HG02678 (cell line): ENCODE measurements around the gene IMPDH2.

ENCODE experiments used
- ATAC-seq: cut with Tn5 transposase; IDR thresholded peaks from one replicate; pipeline ENCODE4 v1.9.1; 2021; ENCODE audit warnings: mild to moderate bottlenecking, moderate library complexity; ENCODE audit not compliant: unreplicated experiment

The IMPDH2 gene

DNA sequence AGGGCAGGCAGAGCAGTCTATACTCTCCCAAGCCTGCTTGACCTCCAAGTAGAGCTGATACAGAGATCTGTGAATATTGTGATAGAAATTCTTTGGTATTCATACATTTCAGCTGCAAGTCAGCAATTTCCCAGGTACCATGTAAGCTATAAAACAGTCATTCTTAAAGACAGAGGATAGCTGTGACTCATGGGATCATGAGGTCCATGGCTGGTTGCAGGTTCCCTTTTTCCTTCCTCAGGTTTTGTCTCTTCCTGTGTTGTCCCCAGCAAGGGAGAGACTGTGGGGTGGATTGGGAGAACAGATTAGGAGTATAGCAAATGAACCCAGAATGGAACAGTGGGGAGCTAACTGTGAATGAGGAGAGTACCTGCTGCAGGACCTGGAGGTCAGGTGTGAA lies 44.5 kb downstream of the IMPDH2 start:
- no peak for ATAC-seq

DNA sequence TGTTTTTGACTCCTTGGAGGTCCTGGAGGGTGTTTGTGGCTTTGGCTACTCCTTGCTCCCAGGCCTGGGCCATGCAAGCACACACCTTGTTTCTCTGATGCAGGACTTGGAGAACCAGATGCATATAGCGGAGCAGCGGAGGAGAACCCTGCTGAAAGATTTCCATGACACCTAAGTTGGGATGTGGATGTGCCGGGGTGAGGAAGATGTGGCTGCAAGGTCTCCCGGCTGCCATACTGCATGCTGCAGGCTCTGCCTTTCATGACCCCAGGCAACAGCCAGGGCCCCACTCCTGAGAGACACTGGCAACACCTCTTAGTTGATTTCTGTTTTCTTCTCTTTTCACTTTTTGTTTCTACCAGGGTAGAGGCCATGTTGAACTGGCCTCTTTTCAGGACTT lies 46.1 kb downstream of the IMPDH2 start:
- no peak for ATAC-seq

DNA sequence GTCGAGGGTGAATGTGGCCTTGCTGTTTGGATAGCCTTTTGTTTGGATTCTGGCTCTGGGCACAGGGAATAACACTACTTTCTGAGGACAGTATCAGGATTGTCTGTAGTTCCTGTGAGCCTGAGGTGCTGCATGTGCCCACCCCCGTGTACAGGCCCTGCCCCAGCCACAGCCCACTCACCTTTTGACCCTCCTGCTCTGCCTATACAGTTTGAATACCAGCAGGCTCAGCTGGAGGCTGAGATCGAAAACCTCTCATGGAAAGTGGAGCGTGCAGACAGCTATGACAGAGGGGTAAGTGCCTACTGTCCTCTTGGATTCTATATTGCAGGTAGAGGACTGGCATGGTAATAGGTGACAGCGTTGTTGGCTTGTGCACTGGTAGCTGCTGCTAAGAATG lies 46.5 kb downstream of the IMPDH2 start:
- ATAC-seq, result no peak

DNA sequence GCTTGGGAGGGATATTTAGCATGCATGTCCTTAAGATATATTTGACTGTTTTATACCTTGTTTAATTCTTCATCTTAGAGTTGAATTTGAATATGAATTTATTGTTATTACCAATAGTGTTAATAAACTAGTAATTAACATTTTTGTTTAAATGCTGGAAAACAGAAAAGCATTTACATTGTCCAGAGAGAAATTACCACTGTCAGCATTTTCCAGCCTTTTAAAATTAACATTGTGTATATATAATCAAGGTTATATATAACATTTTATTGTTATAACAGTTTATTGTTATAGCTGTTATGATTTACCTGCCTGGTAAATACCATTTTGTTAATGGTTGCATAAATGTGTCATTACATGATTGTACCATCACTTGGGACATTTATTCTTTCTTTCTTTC lies 47.2 kb downstream of the IMPDH2 start:
- no peak for ATAC-seq

DNA sequence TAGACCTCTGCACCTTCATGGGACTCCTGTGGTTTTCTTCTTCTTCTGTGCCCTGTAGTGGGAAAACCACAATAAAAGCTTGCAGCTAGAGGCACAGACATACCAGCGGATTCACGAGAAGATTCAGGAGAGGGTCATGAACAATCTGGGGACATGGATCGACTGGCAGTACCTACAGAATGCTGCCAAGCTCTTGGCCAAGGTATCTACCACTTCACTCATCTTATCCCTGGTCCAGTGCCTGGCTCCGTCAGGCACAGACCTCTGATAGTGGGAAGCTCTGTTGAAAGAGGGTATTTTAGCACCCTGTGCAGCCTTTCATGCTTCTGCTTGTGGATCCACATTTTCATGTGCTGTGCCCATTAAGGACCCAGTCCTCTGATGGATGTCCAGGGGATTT lies 48.9 kb downstream of the IMPDH2 start:
- no peak for ATAC-seq

DNA sequence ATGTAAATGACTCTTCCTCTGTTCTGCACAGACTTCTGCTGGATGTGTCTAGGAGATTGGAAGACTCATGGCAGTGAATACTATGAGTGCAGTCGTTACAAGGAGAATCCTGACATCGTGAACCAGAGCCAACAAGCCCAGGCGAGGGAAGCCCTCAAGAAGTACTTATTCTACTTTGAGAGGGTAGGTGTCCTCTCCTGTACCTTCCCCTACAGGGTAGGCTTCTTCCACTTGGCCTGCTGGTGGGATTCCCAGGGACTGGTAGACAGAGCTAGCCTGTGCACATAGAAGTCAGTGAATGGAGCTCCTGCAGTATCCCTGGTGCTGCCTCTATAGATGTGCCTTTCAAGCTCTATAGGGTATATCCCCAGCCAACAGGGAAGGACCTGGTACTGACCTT lies 49.7 kb downstream of the IMPDH2 start:
- ATAC-seq, result no peak
